HG03457 (cell line): ENCODE measurements around the gene RAB3IL1.
"Not testable (repeated sequence)": the region's sequence is repeated elsewhere in the genome, so short reads cannot be mapped to it uniquely, and the experiment has no call there.

Experiments
- ATAC-seq: cut with Tn5 transposase; IDR thresholded peaks from one replicate; pipeline ENCODE4 v1.9.1; 2021; ENCODE audit warnings: moderate number of reproducible peaks; ENCODE audit not compliant: unreplicated experiment

Gene RAB3IL1

GRCh38 chr11:61917334-61918109 lies at the start of gene RAB3IL1:
RAB3IL1 (minus strand) TSS chr11:61917566; CDS start chr11:61917367, 199 bp downstream.
- no peak for ATAC-seq

- no peak for ATAC-seq
Observed at GRCh38 chr11:61966734-61967115, 49.4 kb upstream of the RAB3IL1 start.

- not testable (repeated sequence) for ATAC-seq
Observed at GRCh38 chr11:61964666-61965271, 47.4 kb upstream of the RAB3IL1 start.

GRCh38 chr11:61964058-61964665 lies 46.8 kb upstream of the RAB3IL1 start:
- no peak for ATAC-seq

- no peak for ATAC-seq
Observed at GRCh38 chr11:61963282-61964057, 46.1 kb upstream of the RAB3IL1 start.

- ATAC-seq: no peak
Observed at GRCh38 chr11:61963016-61963281, 45.6 kb upstream of the RAB3IL1 start.

GRCh38 chr11:61962213-61963015 lies 45.0 kb upstream of the RAB3IL1 start:
- no peak for ATAC-seq

GRCh38 chr11:61961570-61962212 lies 44.3 kb upstream of the RAB3IL1 start:
- no peak for ATAC-seq

- no peak for ATAC-seq
Observed at GRCh38 chr11:61960532-61960931, 43.2 kb upstream of the RAB3IL1 start.

- ATAC-seq: no peak
Observed at GRCh38 chr11:61959678-61960077, 42.3 kb upstream of the RAB3IL1 start.

- ATAC-seq: no peak
Observed at GRCh38 chr11:61959114-61959513, 41.7 kb upstream of the RAB3IL1 start.

- no peak for ATAC-seq
Observed at GRCh38 chr11:61958590-61958989, 41.2 kb upstream of the RAB3IL1 start.

GRCh38 chr11:61957021-61957770 lies 39.8 kb upstream of the RAB3IL1 start:
- ATAC-seq: no peak

GRCh38 chr11:61956191-61957020 lies 39.0 kb upstream of the RAB3IL1 start:
- ATAC-seq: no peak

GRCh38 chr11:61955422-61956135 lies 38.2 kb upstream of the RAB3IL1 start:
- ATAC-seq: no peak

- ATAC-seq: no peak
Observed at GRCh38 chr11:61954851-61955421, 37.6 kb upstream of the RAB3IL1 start.

- ATAC-seq: no peak
Observed at GRCh38 chr11:61954106-61954850, 36.9 kb upstream of the RAB3IL1 start.
